Measurements from ENCODE around the gene ARSB. TPM values are rescaled to one million over a fixed set of nuclear protein-coding genes. Genes with fewer than 3 reads are reported as not detected.

ARSB gene
- total RNA-seq, 1 donor from 2014 or later, result 1.8 TPM

DNA sequence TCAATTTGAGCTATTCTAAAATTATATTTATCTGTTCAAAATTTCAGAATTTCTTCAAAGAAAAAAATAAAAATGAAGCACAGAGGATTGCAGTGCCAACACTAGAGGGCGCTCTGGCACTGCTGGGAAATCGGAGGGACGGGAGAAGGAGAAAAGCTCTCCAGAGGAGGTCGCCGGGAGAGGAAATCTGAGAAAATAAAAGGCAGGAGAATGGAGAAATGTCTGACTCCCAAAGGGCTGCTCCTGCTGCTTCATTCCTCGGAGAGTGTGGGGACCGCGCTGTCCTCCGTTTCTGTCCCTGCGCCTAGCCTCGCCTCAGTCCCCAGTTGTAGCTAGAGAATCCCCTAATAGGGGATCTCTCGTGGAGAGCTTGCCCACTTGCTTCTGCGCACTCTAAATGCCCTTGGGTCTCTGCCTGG is 40.0 kb upstream of the ARSB start:
- DNase-seq (ENCODE audit: low read depth) (peak; percentile 38), FAIRE-seq (no peak)
- Histone ChIP-seq H3K27me3 (ENCODE audit: control insufficient read depth, insufficient read depth, low read length) (no peaks in the 10 kb centered on the region), H3K36me3 (ENCODE audit: control insufficient read depth, insufficient read depth, low read length) (no peaks in the 10 kb centered on the region), H3K4me3 (ENCODE audit: low read depth, low read length) (no peak overlapping the region)
- TF ChIP-seq, protein P1, sequence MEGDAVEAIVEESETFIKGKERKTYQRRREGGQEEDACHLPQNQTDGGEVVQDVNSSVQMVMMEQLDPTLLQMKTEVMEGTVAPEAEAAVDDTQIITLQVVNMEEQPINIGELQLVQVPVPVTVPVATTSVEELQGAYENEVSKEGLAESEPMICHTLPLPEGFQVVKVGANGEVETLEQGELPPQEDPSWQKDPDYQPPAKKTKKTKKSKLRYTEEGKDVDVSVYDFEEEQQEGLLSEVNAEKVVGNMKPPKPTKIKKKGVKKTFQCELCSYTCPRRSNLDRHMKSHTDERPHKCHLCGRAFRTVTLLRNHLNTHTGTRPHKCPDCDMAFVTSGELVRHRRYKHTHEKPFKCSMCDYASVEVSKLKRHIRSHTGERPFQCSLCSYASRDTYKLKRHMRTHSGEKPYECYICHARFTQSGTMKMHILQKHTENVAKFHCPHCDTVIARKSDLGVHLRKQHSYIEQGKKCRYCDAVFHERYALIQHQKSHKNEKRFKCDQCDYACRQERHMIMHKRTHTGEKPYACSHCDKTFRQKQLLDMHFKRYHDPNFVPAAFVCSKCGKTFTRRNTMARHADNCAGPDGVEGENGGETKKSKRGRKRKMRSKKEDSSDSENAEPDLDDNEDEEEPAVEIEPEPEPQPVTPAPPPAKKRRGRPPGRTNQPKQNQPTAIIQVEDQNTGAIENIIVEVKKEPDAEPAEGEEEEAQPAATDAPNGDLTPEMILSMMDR (IDR thresholded peaks at IDR 0.05; ENCODE audit: insufficient read depth, low read length, severe bottlenecking), result peak; percentile 82

- no peaks in the 10 kb centered on the region for H3K36me3 ChIP-seq (ENCODE audit: control insufficient read depth, insufficient read depth, low read length)
- TF ChIP-seq, protein P1 (IDR thresholded peaks at IDR 0.05; ENCODE audit: insufficient read depth, low read length, severe bottlenecking), result no peak
- FAIRE-seq (no peak), DNase-seq (ENCODE audit: low read depth) (no peak)
- no peaks in the 10 kb centered on the region for H3K27me3 ChIP-seq (ENCODE audit: control insufficient read depth, insufficient read depth, low read length)
- H3K4me3 ChIP-seq (ENCODE audit: low read depth, low read length), result no peak overlapping the region
Observed at GRCh38 chr5:79023947-79024346, 38.8 kb upstream of the ARSB start.

DNA sequence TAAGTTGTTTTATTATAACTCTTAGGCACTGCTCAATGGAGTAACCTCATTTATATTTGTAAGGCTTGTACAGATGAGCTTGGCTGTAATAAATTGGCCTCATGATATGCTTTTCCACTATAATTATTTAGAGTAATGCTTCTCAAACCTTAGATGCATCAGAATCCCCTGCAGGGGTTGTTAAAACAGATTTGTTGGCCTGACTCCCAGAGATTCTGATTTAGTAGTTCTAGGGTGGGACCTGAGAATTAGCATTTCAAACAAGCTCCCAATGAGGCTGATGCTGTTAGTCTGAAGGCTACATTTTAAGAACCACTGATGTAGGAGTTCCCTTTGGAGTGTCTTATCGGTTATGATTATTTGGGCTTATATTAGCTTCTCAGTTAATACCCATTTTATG is 38.2 kb upstream of the ARSB start:
- no peak for DNase-seq (ENCODE audit: low read depth)
- H3K36me3 ChIP-seq (ENCODE audit: control insufficient read depth, insufficient read depth, low read length), result no peaks in the 10 kb centered on the region
- FAIRE-seq, result no peak
- TF ChIP-seq, protein P1 (IDR thresholded peaks at IDR 0.05; ENCODE audit: insufficient read depth, low read length, severe bottlenecking), result no peak
- no peaks in the 10 kb centered on the region for H3K27me3 ChIP-seq (ENCODE audit: control insufficient read depth, insufficient read depth, low read length)
- H3K4me3 ChIP-seq (ENCODE audit: low read depth, low read length), result no peak overlapping the region

DNA sequence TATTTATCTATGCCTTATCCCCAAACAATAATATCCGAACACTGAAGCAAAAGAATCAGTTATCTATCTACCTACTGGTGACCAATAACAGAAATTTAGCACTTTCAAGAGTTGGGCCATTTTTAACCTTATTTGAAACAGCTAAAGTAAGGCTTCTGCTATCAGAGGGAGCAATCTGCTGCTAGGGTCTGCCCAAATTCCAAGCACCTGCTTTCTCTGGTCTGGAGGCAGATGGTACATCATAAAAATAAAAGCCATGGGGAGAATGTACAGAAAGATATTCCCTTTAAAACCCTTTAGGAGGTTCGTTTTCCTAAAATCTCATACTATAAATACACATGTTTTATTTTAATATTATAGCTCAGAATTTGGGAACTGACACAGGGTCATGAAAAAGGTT is 37.7 kb upstream of the ARSB start:
- DNase-seq (ENCODE audit: low read depth) (no peak), FAIRE-seq (no peak)
- TF ChIP-seq, protein P1 (IDR thresholded peaks at IDR 0.05; ENCODE audit: insufficient read depth, low read length, severe bottlenecking), result no peak
- Histone ChIP-seq H3K4me3 (ENCODE audit: low read depth, low read length) (no peak overlapping the region), H3K36me3 (ENCODE audit: control insufficient read depth, insufficient read depth, low read length) (no peaks in the 10 kb centered on the region), H3K27me3 (ENCODE audit: control insufficient read depth, insufficient read depth, low read length) (no peaks in the 10 kb centered on the region)

DNA sequence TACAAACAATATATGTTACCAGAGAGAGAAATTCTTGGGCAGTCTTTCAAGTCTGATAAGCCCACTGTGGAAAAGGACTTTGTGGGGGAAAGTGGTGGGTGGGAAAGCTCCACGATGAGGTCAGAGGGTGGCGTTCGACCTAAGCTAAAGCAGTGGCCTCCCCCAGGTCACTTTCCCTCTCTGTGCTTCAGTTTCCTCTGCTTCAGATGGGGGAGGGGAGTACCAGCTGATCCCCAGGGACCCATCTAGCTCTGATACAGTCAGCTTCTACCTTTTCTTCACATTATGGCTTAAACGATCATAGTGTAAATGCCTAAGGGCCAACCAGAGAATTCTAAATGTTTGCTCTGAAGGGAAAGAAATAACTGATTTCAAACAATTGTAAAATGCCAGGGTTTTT is 36.6 kb upstream of the ARSB start:
- DNase-seq (ENCODE audit: low read depth), result no peak
- FAIRE-seq, result peak; percentile 77
- H3K4me3 ChIP-seq (ENCODE audit: low read depth, low read length), result no peak overlapping the region
- no peaks in the 10 kb centered on the region for H3K36me3 ChIP-seq (ENCODE audit: control insufficient read depth, insufficient read depth, low read length)
- TF ChIP-seq, protein P1 (IDR thresholded peaks at IDR 0.05; ENCODE audit: insufficient read depth, low read length, severe bottlenecking), result no peak
- H3K27me3 ChIP-seq (ENCODE audit: control insufficient read depth, insufficient read depth, low read length), result no peaks in the 10 kb centered on the region

GRCh38 chr5:79020861-79021561 is 35.9 kb upstream of the ARSB start:
- TF ChIP-seq, protein P1 (IDR thresholded peaks at IDR 0.05; ENCODE audit: insufficient read depth, low read length, severe bottlenecking), result peak; percentile 76
- FAIRE-seq (peak; percentile 70), DNase-seq (ENCODE audit: low read depth) (peak; percentile 67)
- Histone ChIP-seq H3K27me3 (ENCODE audit: control insufficient read depth, insufficient read depth, low read length) (no peaks in the 10 kb centered on the region), H3K4me3 (ENCODE audit: low read depth, low read length) (no peak overlapping the region), H3K36me3 (ENCODE audit: control insufficient read depth, insufficient read depth, low read length) (no peaks in the 10 kb centered on the region)
